Measurements from ENCODE around the gene B4GALNT3.

DNA sequence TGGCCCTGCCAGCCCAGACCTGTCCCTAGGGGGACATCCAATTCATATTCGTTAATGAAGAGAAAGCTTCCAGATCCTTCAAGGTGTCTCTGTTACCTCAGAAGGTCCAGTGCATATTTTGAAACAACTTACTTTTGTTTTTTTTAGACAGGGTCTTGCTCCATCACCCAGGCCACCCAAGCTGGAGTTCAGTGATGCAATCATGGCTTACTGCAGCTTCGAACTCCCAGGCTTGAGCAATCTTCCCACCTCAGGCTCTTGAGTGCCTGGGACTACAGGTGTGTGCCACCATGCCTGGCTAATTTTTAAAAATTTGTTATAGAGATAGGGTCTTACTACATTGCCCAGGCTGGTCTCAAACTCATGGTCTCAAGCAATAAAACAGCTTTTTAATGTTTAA is 48.4 kb downstream of the B4GALNT3 start:
- TF ChIP-seq, protein P1, sequence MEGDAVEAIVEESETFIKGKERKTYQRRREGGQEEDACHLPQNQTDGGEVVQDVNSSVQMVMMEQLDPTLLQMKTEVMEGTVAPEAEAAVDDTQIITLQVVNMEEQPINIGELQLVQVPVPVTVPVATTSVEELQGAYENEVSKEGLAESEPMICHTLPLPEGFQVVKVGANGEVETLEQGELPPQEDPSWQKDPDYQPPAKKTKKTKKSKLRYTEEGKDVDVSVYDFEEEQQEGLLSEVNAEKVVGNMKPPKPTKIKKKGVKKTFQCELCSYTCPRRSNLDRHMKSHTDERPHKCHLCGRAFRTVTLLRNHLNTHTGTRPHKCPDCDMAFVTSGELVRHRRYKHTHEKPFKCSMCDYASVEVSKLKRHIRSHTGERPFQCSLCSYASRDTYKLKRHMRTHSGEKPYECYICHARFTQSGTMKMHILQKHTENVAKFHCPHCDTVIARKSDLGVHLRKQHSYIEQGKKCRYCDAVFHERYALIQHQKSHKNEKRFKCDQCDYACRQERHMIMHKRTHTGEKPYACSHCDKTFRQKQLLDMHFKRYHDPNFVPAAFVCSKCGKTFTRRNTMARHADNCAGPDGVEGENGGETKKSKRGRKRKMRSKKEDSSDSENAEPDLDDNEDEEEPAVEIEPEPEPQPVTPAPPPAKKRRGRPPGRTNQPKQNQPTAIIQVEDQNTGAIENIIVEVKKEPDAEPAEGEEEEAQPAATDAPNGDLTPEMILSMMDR (IDR thresholded peaks at IDR 0.05) = no peak
- TF ChIP-seq SIN3A (IDR thresholded peaks at IDR 0.05; ENCODE audit: borderline replicate concordance, insufficient read depth, low read depth, low read length) (no peak), POLR2AphosphoS5 (IDR thresholded peaks at IDR 0.05; ENCODE audit: low read depth, low read length) (no peak), TCF7L2 (IDR thresholded peaks at IDR 0.05; ENCODE audit: low read depth, low read length) (no peak)
- TF ChIP-seq, protein P2, sequence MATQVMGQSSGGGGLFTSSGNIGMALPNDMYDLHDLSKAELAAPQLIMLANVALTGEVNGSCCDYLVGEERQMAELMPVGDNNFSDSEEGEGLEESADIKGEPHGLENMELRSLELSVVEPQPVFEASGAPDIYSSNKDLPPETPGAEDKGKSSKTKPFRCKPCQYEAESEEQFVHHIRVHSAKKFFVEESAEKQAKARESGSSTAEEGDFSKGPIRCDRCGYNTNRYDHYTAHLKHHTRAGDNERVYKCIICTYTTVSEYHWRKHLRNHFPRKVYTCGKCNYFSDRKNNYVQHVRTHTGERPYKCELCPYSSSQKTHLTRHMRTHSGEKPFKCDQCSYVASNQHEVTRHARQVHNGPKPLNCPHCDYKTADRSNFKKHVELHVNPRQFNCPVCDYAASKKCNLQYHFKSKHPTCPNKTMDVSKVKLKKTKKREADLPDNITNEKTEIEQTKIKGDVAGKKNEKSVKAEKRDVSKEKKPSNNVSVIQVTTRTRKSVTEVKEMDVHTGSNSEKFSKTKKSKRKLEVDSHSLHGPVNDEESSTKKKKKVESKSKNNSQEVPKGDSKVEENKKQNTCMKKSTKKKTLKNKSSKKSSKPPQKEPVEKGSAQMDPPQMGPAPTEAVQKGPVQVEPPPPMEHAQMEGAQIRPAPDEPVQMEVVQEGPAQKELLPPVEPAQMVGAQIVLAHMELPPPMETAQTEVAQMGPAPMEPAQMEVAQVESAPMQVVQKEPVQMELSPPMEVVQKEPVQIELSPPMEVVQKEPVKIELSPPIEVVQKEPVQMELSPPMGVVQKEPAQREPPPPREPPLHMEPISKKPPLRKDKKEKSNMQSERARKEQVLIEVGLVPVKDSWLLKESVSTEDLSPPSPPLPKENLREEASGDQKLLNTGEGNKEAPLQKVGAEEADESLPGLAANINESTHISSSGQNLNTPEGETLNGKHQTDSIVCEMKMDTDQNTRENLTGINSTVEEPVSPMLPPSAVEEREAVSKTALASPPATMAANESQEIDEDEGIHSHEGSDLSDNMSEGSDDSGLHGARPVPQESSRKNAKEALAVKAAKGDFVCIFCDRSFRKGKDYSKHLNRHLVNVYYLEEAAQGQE (IDR thresholded peaks at IDR 0.05; ENCODE audit: insufficient read depth in 1 of 2, low read depth in 2 of 2, low read length in 1 of 2) = no peak
